Panc1 (cell line): ENCODE measurements around the gene HACD1. TPM values are rescaled to one million over a fixed set of nuclear protein-coding genes. Genes with fewer than 3 reads are reported as not detected.

Experiments used
- ATAC-seq: fragments of 200-7000 bp; cut with Tn5 transposase; 2 replicates; pipeline ENCODE4 v1.9.1; 2020; ENCODE audit warnings: mild to moderate bottlenecking, moderate library complexity
- BruUV-seq: library from RNA; stranded (reverse); fragments of 400-500 nt; replicated peaks from 2 replicates; lab custom pipeline; 2021; lab: Mats Ljungman, UMichigan
- CTCF ChIA-PET: fragments of 300-600 bp; sonication (Branson Sonifier 250); formaldehyde crosslinking; loops from one replicate; lab custom pipeline; 2022; ENCODE audit warnings: antibody characterized with exemption; lab: Charles Lee
- POLR2A ChIA-PET: fragments of 300-600 bp; sonication (Branson Sonifier 250); formaldehyde crosslinking; loops from one replicate; lab custom pipeline; 2022; ENCODE audit warnings: antibody characterized with exemption; lab: Charles Lee
- DNase-seq: peaks from one replicate; pipeline ENCODE4 v3.0.0-alpha.2; 2010; ENCODE audit warnings: low read depth, low spot score
- H3K27ac ChIP-seq: 2 replicates; pipeline ENCODE4 v1.5.1; 2011; ENCODE audit warnings: mild to moderate bottlenecking, low read length, inconsistent platforms
- H3K27me3 ChIP-seq: fragments of 200-500 bp; sonication (Bioruptor generic); 2 replicates; pipeline ENCODE4 v1.6.0; 2014; ENCODE audit warnings: low read length, inconsistent platforms; ENCODE audit not compliant: control insufficient read depth, insufficient read depth
- H3K36me3 ChIP-seq: fragments of 200-500 bp; sonication (Bioruptor generic); 2 replicates; pipeline ENCODE4 v1.5.1; 2014; ENCODE audit warnings: inconsistent platforms, mild to moderate bottlenecking, low read length, moderate library complexity; ENCODE audit not compliant: control insufficient read depth, insufficient read depth
- H3K4me1 ChIP-seq: 2 replicates; pipeline ENCODE4 v1.5.1; 2011; ENCODE audit warnings: inconsistent platforms, mild to moderate bottlenecking, low read length, moderate library complexity; ENCODE audit not compliant: control insufficient read depth, insufficient read depth
- H3K4me3 ChIP-seq, 2 experiments: 2 replicates each; pipeline ENCODE4 v1.5.1; 2011 to 2012; ENCODE audit warnings: low read depth in 2 of 2, low read length in 2 of 2, mild to moderate bottlenecking in 2 of 2, inconsistent platforms in 1 of 2, moderate library complexity in 1 of 2
- H3K9me3 ChIP-seq: fragments of 200-500 bp; sonication (Bioruptor generic); 2 replicates; pipeline ENCODE4 v1.5.1; 2014; ENCODE audit warnings: low read depth, mild to moderate bottlenecking, inconsistent platforms, low read length, moderate library complexity; ENCODE audit not compliant: control insufficient read depth, insufficient read depth
- POLR2AphosphoS5 ChIP-seq: IDR thresholded peaks from 2 replicates; pipeline ENCODE4 v1.6.1; 2012; ENCODE audit warnings: mild to moderate bottlenecking, low read depth, low read length, moderate library complexity
- REST ChIP-seq, 2 experiments: IDR thresholded peaks; 2 replicates each; pipeline ENCODE4 v1.6.1; 2011 to 2012; ENCODE audit warnings: low read depth in 2 of 2, control low read depth in 1 of 2, low read length in 1 of 2, mild to moderate bottlenecking in 1 of 2, moderate library complexity in 1 of 2; ENCODE audit not compliant: insufficient read depth in 1 of 2
- SIN3A ChIP-seq: IDR thresholded peaks from 2 replicates; pipeline ENCODE4 v1.6.1; 2012; ENCODE audit warnings: low read depth, mild to moderate bottlenecking, low read length, moderate library complexity, borderline replicate concordance; ENCODE audit not compliant: insufficient read depth
- TCF7L2 ChIP-seq: IDR thresholded peaks from 2 replicates; pipeline ENCODE4 v1.6.1; 2011; ENCODE audit warnings: mild to moderate bottlenecking, low read depth, low read length, inconsistent platforms
- in situ Hi-C: cut with HindIII; loops from 2 replicates; pipeline ENCODE4 v1.10.0; 2016; ENCODE audit warnings: low sequenced_read_pairs, low pct_unique_long_range_greater_than_20kb
- intact Hi-C: fragments of 100-400 bp; cut with micrococcal nuclease; formaldehyde crosslinking; loops from one replicate; pipeline ENCODE4 v1.10.0; 2022; ENCODE audit not compliant: unreplicated experiment
- total RNA-seq: library from RNA; stranded (reverse); gene quantifications from one replicate; pipeline ENCODE4 v1.2.1, GENCODE V29; 2021; ENCODE audit not compliant: unreplicated experiment
- TF ChIP-seq, protein P1 (sequence below): fragments of 450-650 bp; IDR thresholded peaks from 2 replicates; pipeline ENCODE4 v1.5.1; 2017; ENCODE audit warnings: mild to moderate bottlenecking

Gene HACD1
- total RNA-seq, 1 experiment from 2014 or later: 53.1 TPM

DNA sequence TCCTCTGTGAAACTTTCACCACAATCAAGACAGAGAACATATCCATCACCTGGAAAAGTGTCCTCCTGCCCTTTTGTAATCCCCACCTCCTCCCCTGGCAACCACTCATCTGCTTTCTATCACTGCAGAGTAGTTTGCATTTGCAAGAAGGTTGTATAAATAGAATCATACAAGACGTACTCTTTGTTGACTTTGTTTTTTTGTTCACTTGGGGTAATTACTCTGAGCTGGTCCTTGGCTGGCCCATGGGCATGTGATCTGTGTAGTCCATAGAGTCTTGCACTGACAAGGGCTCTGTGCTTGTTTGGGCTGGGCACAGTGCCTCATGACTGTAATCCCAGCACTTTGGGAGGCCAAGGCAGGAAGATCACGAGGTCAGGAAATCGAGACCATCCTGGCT, 7.8 kb upstream of the HACD1 start:
- in situ Hi-C loops (no loop called here), intact Hi-C loops (no loop called here)
- Histone ChIP-seq H3K9me3 (no peaks in the 10 kb centered on the region), H3K27me3 (no peaks in the 10 kb centered on the region), H3K27ac (no peak overlapping the region), H3K36me3 (no peaks in the 10 kb centered on the region), H3K4me1 (no peaks in the 10 kb centered on the region), H3K4me3 (no peak overlapping the region)
- TF ChIP-seq, protein P1, sequence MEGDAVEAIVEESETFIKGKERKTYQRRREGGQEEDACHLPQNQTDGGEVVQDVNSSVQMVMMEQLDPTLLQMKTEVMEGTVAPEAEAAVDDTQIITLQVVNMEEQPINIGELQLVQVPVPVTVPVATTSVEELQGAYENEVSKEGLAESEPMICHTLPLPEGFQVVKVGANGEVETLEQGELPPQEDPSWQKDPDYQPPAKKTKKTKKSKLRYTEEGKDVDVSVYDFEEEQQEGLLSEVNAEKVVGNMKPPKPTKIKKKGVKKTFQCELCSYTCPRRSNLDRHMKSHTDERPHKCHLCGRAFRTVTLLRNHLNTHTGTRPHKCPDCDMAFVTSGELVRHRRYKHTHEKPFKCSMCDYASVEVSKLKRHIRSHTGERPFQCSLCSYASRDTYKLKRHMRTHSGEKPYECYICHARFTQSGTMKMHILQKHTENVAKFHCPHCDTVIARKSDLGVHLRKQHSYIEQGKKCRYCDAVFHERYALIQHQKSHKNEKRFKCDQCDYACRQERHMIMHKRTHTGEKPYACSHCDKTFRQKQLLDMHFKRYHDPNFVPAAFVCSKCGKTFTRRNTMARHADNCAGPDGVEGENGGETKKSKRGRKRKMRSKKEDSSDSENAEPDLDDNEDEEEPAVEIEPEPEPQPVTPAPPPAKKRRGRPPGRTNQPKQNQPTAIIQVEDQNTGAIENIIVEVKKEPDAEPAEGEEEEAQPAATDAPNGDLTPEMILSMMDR: no peak
- TF ChIP-seq TCF7L2 (no peak), POLR2AphosphoS5 (no peak), SIN3A (no peak), REST (IDR thresholded peaks at IDR 0.05; ENCODE audit: insufficient read depth in 1 of 2, low read depth in 2 of 2, low read length in 1 of 2) (no peak)
- no peak for DNase-seq
- ChIA-PET CTCF (no interaction called here), POLR2A (no interaction called here)
- no peak for ATAC-seq
- no TSS peak for BruUV-seq

DNA sequence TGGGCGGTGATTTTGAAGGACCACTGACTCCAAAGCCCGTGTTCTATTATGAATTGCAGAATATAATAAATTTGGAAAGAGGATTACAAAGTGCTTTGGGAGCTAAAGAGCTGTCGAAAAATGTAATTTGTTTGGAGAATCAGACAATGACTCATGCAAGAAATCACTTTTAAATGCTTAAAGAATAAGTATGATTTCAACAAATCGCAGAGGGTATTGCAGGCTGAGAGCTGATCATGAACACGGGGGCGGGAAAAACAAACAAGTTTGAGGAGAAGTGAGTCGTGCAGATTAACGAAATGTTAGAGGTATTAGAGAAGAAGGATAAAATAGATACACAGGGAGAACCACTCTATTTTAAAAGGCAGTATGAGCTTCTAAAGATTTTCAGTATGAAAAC, 4.9 kb upstream of the HACD1 start:
- POLR2A ChIA-PET: no interaction called here
- ATAC-seq: no peak
- CTCF ChIA-PET: no interaction called here
- Histone ChIP-seq H3K27ac (no peak overlapping the region), H3K9me3 (no peaks in the 10 kb centered on the region), H3K27me3 (no peaks in the 10 kb centered on the region), H3K4me1 (no peaks in the 10 kb centered on the region), H3K36me3 (no peaks in the 10 kb centered on the region), H3K4me3 (no peak overlapping the region)
- TF ChIP-seq, protein P1: no peak
- intact Hi-C loops: no loop called here
- DNase-seq: no peak
- no TSS peak for BruUV-seq
- in situ Hi-C loops: no loop called here
